Omental fat pad (tissue), 4 donors: ENCODE results near the gene CLDN8. TPM values are rescaled to one million over a fixed set of nuclear protein-coding genes. Genes with fewer than 3 reads are reported as not detected.

Experiments
- ATAC-seq: fragments of 150-250 bp; one replicate; pipeline ENCODE4 v1.9.1; 2016; ENCODE audit warnings: mild to moderate bottlenecking, moderate library complexity; ENCODE audit not compliant: low FRiP score
- DNase-seq: peaks from one replicate; pipeline ENCODE4 v3.0.0-alpha.2; 2019; ENCODE audit warnings: low spot score
- CTCF ChIP-seq, 3 donors: fragments of 450-650 bp; IDR thresholded peaks; one replicate each; pipeline ENCODE4 v1.5.1; 2016 to 2017; ENCODE audit warnings: antibody characterized with exemption in 3 of 3, mild to moderate bottlenecking in 3 of 3, moderate library complexity in 2 of 3
- total RNA-seq, 4 donors: library from RNA; depleted of rRNA; stranded (reverse); fragments of >200 nt; gene quantifications; one replicate each; pipeline ENCODE4 v1.1.0, GENCODE V29; 2016

CLDN8 gene
- total RNA-seq, 4 donors from 2014 or later = not detected

GRCh38 chr21:30245061-30245460 lies 29.2 kb upstream of the CLDN8 start:
- TF ChIP-seq CTCF (IDR thresholded peaks at IDR 0.05) = no peak
- ATAC-seq = no peak
- no peak for DNase-seq

DNA sequence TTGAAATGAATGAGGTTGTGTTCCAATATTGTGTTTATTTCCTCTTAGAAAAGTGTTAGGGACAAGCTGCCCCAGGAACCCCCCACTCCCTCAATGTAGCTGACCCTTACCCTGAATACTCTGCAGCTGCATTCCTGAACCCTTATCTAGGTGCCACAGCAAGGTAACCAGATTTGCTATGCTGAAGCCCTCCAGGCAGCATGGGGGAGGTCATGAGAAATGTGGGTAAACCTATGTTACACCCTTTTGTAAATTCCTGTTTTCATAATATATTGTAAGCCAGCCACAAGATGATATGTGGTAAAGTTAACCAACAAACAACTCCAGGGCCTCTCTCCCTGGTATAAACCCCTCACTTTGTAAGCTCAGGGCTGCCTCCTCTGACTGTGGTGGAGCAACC lies 27.8 kb upstream of the CLDN8 start:
- TF ChIP-seq CTCF (IDR thresholded peaks at IDR 0.05) = no peak

GRCh38 chr21:30240661-30241060 lies 24.8 kb upstream of the CLDN8 start:
- DNase-seq = no peak
- no peak for TF ChIP-seq CTCF (IDR thresholded peaks at IDR 0.05)
- ATAC-seq = no peak

More for the DNA sequence above, 27.8 kb upstream of the CLDN8 start:
- ATAC-seq (no peak), DNase-seq (no peak)

DNA sequence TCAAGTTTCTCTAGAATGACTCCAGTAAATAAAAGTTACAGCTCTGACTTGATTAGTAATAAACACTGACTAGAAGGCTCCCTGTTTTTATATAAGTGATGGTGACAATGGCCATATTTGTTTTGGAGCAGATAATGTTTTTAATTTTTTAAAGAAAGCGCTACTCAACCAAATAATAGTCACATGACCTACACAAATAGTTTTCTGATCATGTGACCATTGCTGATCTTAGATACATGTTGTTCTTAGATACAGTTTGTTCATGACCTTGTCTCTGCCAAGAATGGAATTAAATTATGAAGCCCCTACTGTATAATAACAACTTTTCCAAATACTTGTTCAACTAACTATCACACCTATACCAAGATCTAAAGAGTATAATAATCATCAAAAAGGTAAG lies 22.3 kb upstream of the CLDN8 start:
- no peak for TF ChIP-seq CTCF (IDR thresholded peaks at IDR 0.05)
- no peak for ATAC-seq
- DNase-seq = no peak

- no peak for DNase-seq
- TF ChIP-seq CTCF (IDR thresholded peaks at IDR 0.05) = no peak
- ATAC-seq = no peak
These were observed 18.7 kb upstream of the CLDN8 start for GRCh38 chr21:30234643-30235042.

DNA sequence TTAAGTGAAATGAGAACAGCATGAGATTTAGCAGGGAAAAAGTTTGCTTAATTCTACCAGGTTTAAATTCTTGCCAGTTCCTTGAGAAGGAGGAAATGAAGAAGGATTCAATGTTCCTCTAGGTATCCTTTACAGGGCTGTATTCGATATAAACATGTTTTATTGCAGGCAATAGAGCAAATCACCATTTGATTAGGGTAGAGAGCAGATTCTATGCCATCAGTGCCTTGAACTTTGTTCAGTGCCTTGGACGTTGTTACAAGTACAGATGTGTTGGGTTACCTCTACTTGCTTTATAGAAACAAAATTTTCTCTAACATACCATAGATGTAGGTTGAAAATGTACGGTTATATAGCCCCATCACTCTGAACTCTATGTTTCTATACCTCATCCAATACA lies 18.2 kb upstream of the CLDN8 start:
- no peak for TF ChIP-seq CTCF (IDR thresholded peaks at IDR 0.05)
- DNase-seq (no peak), ATAC-seq (no peak)

GRCh38 chr21:30233228-30234020 lies 17.5 kb upstream of the CLDN8 start:
- DNase-seq (no peak), ATAC-seq (no peak)
- no peak for TF ChIP-seq CTCF (IDR thresholded peaks at IDR 0.05)
